CD4-positive, alpha-beta memory T cell (primary cell): ENCODE measurements around the gene GALNT18. TPM values are rescaled to one million over a fixed set of nuclear protein-coding genes. Genes with fewer than 3 reads are reported as not detected.
"Not testable (repeated sequence)": the region's sequence is repeated elsewhere in the genome, so short reads cannot be mapped to it uniquely, and the experiment has no call there.

Source experiments
- CTCF ChIA-PET: fragments of 350-600 bp; sonication (Branson Sonifier 250); formaldehyde crosslinking; loops from one replicate; lab custom pipeline; 2021; ENCODE audit warnings: inconsistent platforms; ENCODE audit not compliant: partially characterized antibody; lab: Charles Lee
- POLR2A ChIA-PET: fragments of 350-600 bp; sonication (Branson Sonifier 250); formaldehyde crosslinking; loops from one replicate; lab custom pipeline; 2021; ENCODE audit not compliant: partially characterized antibody; lab: Charles Lee
- DNase-seq, 5 donors: peaks; one replicate each; pipeline versions ENCODE4 v3.0.0 to v3.0.0-alpha.2; 2020 to 2022; ENCODE audit warnings: mixed read lengths in 1 of 5
- H3K27ac ChIP-seq: one replicate; pipeline ENCODE4 v1.7.0; 2013; ENCODE audit warnings: low read depth, low read length
- H3K27me3 ChIP-seq: 2 replicates; pipeline ENCODE4 v1.7.0; 2013; ENCODE audit warnings: mild to moderate bottlenecking, low read length, moderate library complexity; ENCODE audit not compliant: insufficient read depth
- H3K36me3 ChIP-seq: 2 replicates; pipeline ENCODE4 v1.7.0; 2013; ENCODE audit warnings: mild to moderate bottlenecking, low read length, moderate library complexity; ENCODE audit not compliant: insufficient read depth
- H3K4me1 ChIP-seq: 2 replicates; pipeline ENCODE4 v1.7.0; 2013; ENCODE audit warnings: mild to moderate bottlenecking, low read length, moderate library complexity; ENCODE audit not compliant: insufficient read depth
- H3K4me3 ChIP-seq, 2 donors: one replicate each; pipeline ENCODE4 v1.7.0; 2013; ENCODE audit warnings: low read length in 2 of 2, mild to moderate bottlenecking in 1 of 2
- H3K9me3 ChIP-seq, 2 donors: one replicate each; pipeline ENCODE4 v1.7.0; 2013; ENCODE audit warnings: low read length in 2 of 2, control low read depth in 1 of 2; ENCODE audit not compliant: control insufficient read depth in 1 of 2
- H3K27ac Mint-ChIP-seq, 7 donors: one replicate each; pipeline ENCODE4 v1.8.0; 2020 to 2021; ENCODE audit warnings: mixed read lengths in 7 of 7, mild to moderate bottlenecking in 6 of 7, inconsistent platforms in 3 of 7, moderate library complexity in 3 of 7
- H3K27me3 Mint-ChIP-seq, 2 donors: one replicate each; pipeline ENCODE4 v1.8.0; 2020 to 2021; ENCODE audit warnings: mixed read lengths in 2 of 2
- H3K36me3 Mint-ChIP-seq, 2 donors: one replicate each; pipeline ENCODE4 v1.8.0; 2020 to 2021; ENCODE audit warnings: mixed read lengths in 2 of 2, inconsistent platforms in 1 of 2, mild to moderate bottlenecking in 1 of 2
- H3K4me1 Mint-ChIP-seq, 4 donors: one replicate each; pipeline ENCODE4 v1.8.0; 2020 to 2021; ENCODE audit warnings: mixed read lengths in 4 of 4, mild to moderate bottlenecking in 1 of 4
- H3K4me3 Mint-ChIP-seq, 8 donors: one replicate each; pipeline ENCODE4 v1.8.0; 2020 to 2021; ENCODE audit warnings: mixed read lengths in 8 of 8, mild to moderate bottlenecking in 7 of 8, moderate library complexity in 6 of 8, inconsistent platforms in 3 of 8
- H3K9me3 Mint-ChIP-seq, 8 donors: one replicate each; pipeline ENCODE4 v1.8.0; 2020 to 2021; ENCODE audit warnings: mixed read lengths in 8 of 8, mild to moderate bottlenecking in 5 of 8, inconsistent platforms in 3 of 8, moderate library complexity in 1 of 8
- intact Hi-C: fragments of 100-400 bp; cut with micrococcal nuclease; formaldehyde crosslinking; loops from one replicate; pipeline ENCODE4 v1.15.1; 2023
- polyA plus RNA-seq, 2 donors: library from polyadenylated mRNA; unstranded; fragments of 300-500 nt; fragmentation: Illumina TruSeq; gene quantifications; one replicate each; pipeline ENCODE4 v1.2.3, GENCODE V29; 2021
- total RNA-seq, 2 experiments: library from RNA; stranded (reverse); gene quantifications; one replicate each; pipeline ENCODE4 v1.2.3, GENCODE V29; 2021

The GALNT18 gene
- total and polyA plus RNA-seq, 4 experiments from 2014 or later: not detected

DNA sequence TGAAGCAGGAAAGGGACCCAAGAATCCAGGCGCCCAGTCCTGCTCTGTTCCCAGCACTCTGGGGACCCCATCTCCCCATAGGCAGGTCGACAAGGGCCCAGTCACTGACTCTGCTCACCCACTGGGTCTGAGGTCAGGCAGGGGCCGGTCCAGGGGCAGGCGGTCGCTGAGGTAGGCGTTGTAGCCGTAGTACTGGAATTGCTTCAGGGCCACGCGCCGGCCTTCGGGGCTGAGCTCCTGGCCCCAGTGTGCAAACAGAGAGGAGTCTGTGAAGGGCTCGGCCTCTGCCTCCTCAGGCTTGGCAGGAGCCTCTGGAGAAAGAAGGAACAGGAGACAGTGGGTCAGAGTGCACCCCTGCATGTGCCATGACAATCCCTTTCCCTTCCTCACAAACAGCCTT is 173.2 kb downstream of the GALNT18 start:
- intact Hi-C loops: no loop called here
- Mint-ChIP-seq H3K27ac (no peak overlapping the region), H3K9me3 (no peaks in the 10 kb centered on the region)

GRCh38 chr11:11447601-11448000 is 174.2 kb downstream of the GALNT18 start:
- DNase-seq, H3K4me3 Mint-ChIP-seq, POLR2A ChIA-PET, H3K27me3 ChIP-seq, intact Hi-C loops, H3K27ac ChIP-seq, H3K9me3 Mint-ChIP-seq, H3K4me1 Mint-ChIP-seq, H3K4me1 ChIP-seq, H3K27me3 Mint-ChIP-seq, H3K36me3 Mint-ChIP-seq, H3K36me3 ChIP-seq, CTCF ChIA-PET, H3K9me3 ChIP-seq, H3K4me3 ChIP-seq, H3K27ac Mint-ChIP-seq: not testable (repeated sequence)

More for the DNA sequence above, 173.2 kb downstream of the GALNT18 start:
- DNase-seq: no peak
- Histone ChIP-seq H3K9me3 (no peaks in the 10 kb centered on the region), H3K27ac (no peak overlapping the region), H3K27me3 (no peaks in the 10 kb centered on the region), H3K4me3 (no peak overlapping the region), H3K36me3 (no peaks in the 10 kb centered on the region), H3K4me1 (no peaks in the 10 kb centered on the region)
- Mint-ChIP-seq H3K36me3 (no peaks in the 10 kb centered on the region), H3K4me1 (no peaks in the 10 kb centered on the region), H3K27me3 (peaks cover 1 to 6% of the 10 kb centered on the region in 2 donors), H3K4me3 (no peak overlapping the region)
- ChIA-PET CTCF (no interaction called here), POLR2A (no interaction called here)

- Mint-ChIP-seq H3K27ac (no peak overlapping the region), H3K9me3 (no peaks in the 10 kb centered on the region), H3K27me3 (peaks cover 1 to 5% of the 10 kb centered on the region in 2 donors), H3K4me1 (no peaks in the 10 kb centered on the region), H3K36me3 (no peaks in the 10 kb centered on the region), H3K4me3 (no peak overlapping the region)
- Histone ChIP-seq H3K27me3 (no peaks in the 10 kb centered on the region), H3K36me3 (no peaks in the 10 kb centered on the region), H3K4me3 (no peak overlapping the region), H3K4me1 (no peaks in the 10 kb centered on the region), H3K9me3 (no peaks in the 10 kb centered on the region), H3K27ac (no peak overlapping the region)
- ChIA-PET POLR2A (no interaction called here), CTCF (no interaction called here)
- intact Hi-C loops: no loop called here
- no peak for DNase-seq
Measured at GRCh38 chr11:11446967-11447366, 174.8 kb downstream of the GALNT18 start.

- CTCF ChIA-PET: no interaction called here
- Mint-ChIP-seq H3K9me3 (no peaks in the 10 kb centered on the region), H3K27ac (no peak overlapping the region), H3K4me3 (no peak overlapping the region), H3K36me3 (no peaks in the 10 kb centered on the region), H3K4me1 (no peaks in the 10 kb centered on the region), H3K27me3 (peaks cover 1 to 5% of the 10 kb centered on the region in 2 donors)
- no peak for DNase-seq
- Histone ChIP-seq H3K27me3 (no peaks in the 10 kb centered on the region), H3K36me3 (no peaks in the 10 kb centered on the region), H3K27ac (no peak overlapping the region), H3K4me3 (no peak overlapping the region), H3K4me1 (no peaks in the 10 kb centered on the region), H3K9me3 (no peaks in the 10 kb centered on the region)
- POLR2A ChIA-PET: no interaction called here
- intact Hi-C loops: no loop called here
Measured at GRCh38 chr11:11446564-11446963, 175.2 kb downstream of the GALNT18 start.

GRCh38 chr11:11445441-11446185 is 176.2 kb downstream of the GALNT18 start:
- H3K36me3 ChIP-seq: no peaks in the 10 kb centered on the region
- DNase-seq: no peak
- ChIA-PET CTCF (no interaction called here), POLR2A (no interaction called here)
- no peaks in the 10 kb centered on the region for H3K4me1 ChIP-seq
- no peak overlapping the region for H3K4me3 Mint-ChIP-seq
- no peaks in the 10 kb centered on the region for H3K27me3 ChIP-seq
- no peak overlapping the region for H3K27ac Mint-ChIP-seq
- no peaks in the 10 kb centered on the region for H3K9me3 Mint-ChIP-seq
- intact Hi-C loops: no loop called here
- no peaks in the 10 kb centered on the region for H3K9me3 ChIP-seq
- no peaks in the 10 kb centered on the region for H3K4me1 Mint-ChIP-seq
- no peak overlapping the region for H3K27ac ChIP-seq
- no peaks in the 10 kb centered on the region for H3K36me3 Mint-ChIP-seq
- no peak overlapping the region for H3K4me3 ChIP-seq
- peaks cover 1 to 5% of the 10 kb centered on the region in 2 donors for H3K27me3 Mint-ChIP-seq

GRCh38 chr11:11444804-11445131 is 177.0 kb downstream of the GALNT18 start:
- ChIA-PET POLR2A (no interaction called here), CTCF (no interaction called here)
- DNase-seq: no peak
- intact Hi-C loops: no loop called here
- H3K36me3 ChIP-seq: no peaks in the 10 kb centered on the region
- Mint-ChIP-seq H3K36me3 (no peaks in the 10 kb centered on the region), H3K9me3 (no peaks in the 10 kb centered on the region), H3K4me1 (no peaks in the 10 kb centered on the region), H3K4me3 (no peak overlapping the region), H3K27me3 (peaks cover 0 to 5% of the 10 kb centered on the region in 2 donors), H3K27ac (no peak overlapping the region)
- H3K9me3 ChIP-seq: no peaks in the 10 kb centered on the region
- no peaks in the 10 kb centered on the region for H3K27me3 ChIP-seq
- H3K27ac ChIP-seq: no peak overlapping the region
- no peaks in the 10 kb centered on the region for H3K4me1 ChIP-seq
- no peak overlapping the region for H3K4me3 ChIP-seq

DNA sequence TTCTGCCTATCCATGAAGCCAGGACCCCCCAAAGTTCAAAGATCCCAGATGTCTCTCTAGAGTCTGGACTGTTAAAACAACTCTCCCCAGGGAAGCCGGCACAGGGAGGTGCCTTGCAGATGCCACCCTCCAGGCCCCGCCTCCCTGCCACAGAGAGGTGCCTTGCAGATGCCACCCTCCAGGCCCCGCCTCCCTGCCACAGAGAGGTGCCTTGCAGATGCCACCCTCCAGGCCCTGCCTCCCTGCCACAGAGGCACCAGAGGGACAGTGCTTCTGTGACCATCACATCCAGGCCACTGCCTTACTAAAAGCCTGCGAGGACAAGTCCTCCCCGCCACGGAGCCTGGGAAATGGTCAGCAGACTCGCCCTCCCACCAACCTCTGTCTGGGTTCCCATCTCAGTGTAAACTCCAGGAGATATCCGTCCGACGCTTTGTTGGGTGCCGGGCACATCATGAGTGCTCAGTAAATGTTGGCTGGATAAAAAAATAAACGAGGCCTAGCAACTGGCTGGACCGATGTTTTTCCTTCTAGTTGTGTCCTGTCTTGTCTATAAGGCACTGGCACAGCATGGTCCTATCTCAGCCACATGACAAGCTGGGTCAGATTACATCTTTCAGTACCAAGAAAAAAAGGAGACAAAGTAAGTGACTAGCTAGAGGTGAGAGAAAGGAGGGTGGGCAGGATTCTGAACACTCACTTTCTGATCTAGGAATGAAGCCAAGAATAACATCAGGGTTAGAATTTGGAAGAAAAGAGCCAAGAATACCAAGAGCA is 177.6 kb downstream of the GALNT18 start:
- no peak overlapping the region for H3K4me3 ChIP-seq
- Mint-ChIP-seq H3K36me3 (no peaks in the 10 kb centered on the region), H3K27me3 (peaks cover 0 to 4% of the 10 kb centered on the region in 2 donors), H3K9me3 (no peaks in the 10 kb centered on the region), H3K4me1 (no peaks in the 10 kb centered on the region), H3K4me3 (no peak overlapping the region), H3K27ac (no peak overlapping the region)
- H3K27ac ChIP-seq: no peak overlapping the region
- intact Hi-C loops: no loop called here
- DNase-seq: no peak
- CTCF ChIA-PET: no interaction called here
- H3K27me3 ChIP-seq: no peaks in the 10 kb centered on the region
- H3K9me3 ChIP-seq: no peaks in the 10 kb centered on the region
- POLR2A ChIA-PET: no interaction called here
- no peaks in the 10 kb centered on the region for H3K4me1 ChIP-seq
- no peaks in the 10 kb centered on the region for H3K36me3 ChIP-seq
